Muscle of leg (tissue), 9 donors: ENCODE measurements around the gene PPM1J. TPM values are rescaled to one million over a fixed set of nuclear protein-coding genes. Genes with fewer than 3 reads are reported as not detected.

Experiments used
- polyA plus RNA-seq, 8 donors: library from polyadenylated mRNA; unstranded; fragments of 120-200 nt; gene quantifications; one replicate each; pipeline versions ENCODE4 v1.2.1 to v1.2.3, GENCODE V29; 2013; ENCODE audit warnings: inconsistent platforms in 1 of 8, low replicate concordance in 1 of 8; ENCODE audit not compliant: insufficient read length in 8 of 8, insufficient read depth in 1 of 8
- total RNA-seq: library from RNA; stranded (reverse); fragments of 120-200 nt; gene quantifications from one replicate; pipeline ENCODE4 v1.2.4, GENCODE V29; 2013

Gene PPM1J
- total and polyA plus RNA-seq, 9 donors, result 1.0 to 3.9 (median 2.9) TPM

Other genes with a start within 250 kb of the PPM1J start
- 7.8 TPM for gene WNT2B, start 206.4 kb downstream of the PPM1J start, total RNA-seq
- gene WNT2B, start 206.4 kb downstream of the PPM1J start, polyA plus RNA-seq, result 1 to 10 TPM; 2.6 to 6.4 (median 3.9) TPM
- gene ST7L, start 96.2 kb downstream of the PPM1J start, total RNA-seq, result 18.5 TPM
- gene ST7L, start 96.2 kb downstream of the PPM1J start, polyA plus RNA-seq, result 10 to 100 TPM; 14.6 to 20.8 (median 16.5) TPM
- 86.2 TPM for gene CAPZA1, start 95.5 kb downstream of the PPM1J start, total RNA-seq
- gene CAPZA1, start 95.5 kb downstream of the PPM1J start, polyA plus RNA-seq, result 100 to 1,000 TPM in 1 of 8 donors, 10 to 100 TPM in 7; 66.6 to 101 (median 81.7) TPM
- 35.6 TPM for gene MOV10, start 40.7 kb downstream of the PPM1J start, total RNA-seq
- gene MOV10, start 40.7 kb downstream of the PPM1J start, polyA plus RNA-seq, result 10 to 100 TPM; 41.8 to 70.1 (median 53.5) TPM
- 252 TPM for gene RHOC, start 8.2 kb downstream of the PPM1J start, total RNA-seq
- 100 to 1,000 TPM; 275 to 338 (median 300) TPM for gene RHOC, start 8.2 kb downstream of the PPM1J start, polyA plus RNA-seq
- gene SLC16A1, start 240.9 kb upstream of the PPM1J start, total RNA-seq, result 48.9 TPM
- gene SLC16A1, start 240.9 kb upstream of the PPM1J start, polyA plus RNA-seq, result 10 to 100 TPM; 31.6 to 52.3 (median 40.2) TPM